Measurements from ENCODE around the gene DHCR24.

- no peak for TF ChIP-seq CTCF (conservative IDR thresholded peaks at IDR 0.05; ENCODE audit: low read depth in 2 of 2)
- TF ChIP-seq POLR2AphosphoS5 (IDR thresholded peaks at IDR 0.05; ENCODE audit: low read depth) = peak; percentile 20; the same call in 1 of the 2 replicates
- TF ChIP-seq EZH2 (IDR thresholded peaks at IDR 0.05; ENCODE audit: low read depth, unreplicated experiment) = no peak
- TF ChIP-seq CREB1 (CRISPR knock-in tag; IDR thresholded peaks at IDR 0.05; ENCODE audit: low read depth) = no peak
- TF ChIP-seq JUNB (IDR thresholded peaks at IDR 0.05; ENCODE audit: unreplicated experiment) = no peak
- TF ChIP-seq EZH2phosphoT487 (IDR thresholded peaks at IDR 0.05; ENCODE audit: unreplicated experiment) = no peak
- TF ChIP-seq STAT1 (IDR thresholded peaks at IDR 0.05; ENCODE audit: unreplicated experiment) = no peak
- TF ChIP-seq REST (IDR thresholded peaks at IDR 0.05; ENCODE audit: unreplicated experiment) = no peak
- no peak for TF ChIP-seq ZNF331 (CRISPR knock-in tag; IDR thresholded peaks at IDR 0.05; ENCODE audit: low read depth)
- no peak for TF ChIP-seq ZNF114 (CRISPR knock-in tag; IDR thresholded peaks at IDR 0.05)
- no peak for TF ChIP-seq NANOG (IDR thresholded peaks at IDR 0.05; ENCODE audit: borderline replicate concordance)
Measured at GRCh38 chr1:54883349-54884102, 3.5 kb downstream of the DHCR24 start.
